ENCODE results near the gene DEXI. TPM values are rescaled to one million over a fixed set of nuclear protein-coding genes. Genes with fewer than 3 reads are reported as not detected.

DEXI gene
- total RNA-seq, 1 donor from 2014 or later, result 36.3 TPM

- Histone ChIP-seq H3K27me3 (no peaks in the 10 kb centered on the region), H3K4me3 (no peak overlapping the region), H3K36me3 (peaks cover 20% of the 10 kb centered on the region), H3K27ac (no peak overlapping the region), H3K4me1 (peaks cover 18% of the 10 kb centered on the region), H3K9me3 (no peaks in the 10 kb centered on the region)
- TF ChIP-seq CTCF (IDR thresholded peaks at IDR 0.05), result no peak
- intact Hi-C loops (cut with DNase I), result loop anchor here (10.0 kb wide), 1 partner anchor 152 kb away; no protein-coding TSS in a partner anchor
- ATAC-seq (no peak), DNase-seq (no peak)
These were observed 25.7 kb downstream of the DEXI start for GRCh38 chr16:10916534-10916933.

GRCh38 chr16:10911267-10911666 lies 31.0 kb downstream of the DEXI start:
- intact Hi-C loops (cut with DNase I), result loop anchor here (10.0 kb wide), 1 partner anchor 146 kb away; no protein-coding TSS in a partner anchor
- DNase-seq (no peak), ATAC-seq (no peak)
- Histone ChIP-seq H3K27ac (no peak overlapping the region), H3K4me3 (no peak overlapping the region), H3K27me3 (no peaks in the 10 kb centered on the region), H3K4me1 (no peaks in the 10 kb centered on the region), H3K9me3 (no peaks in the 10 kb centered on the region), H3K36me3 (peaks cover 27% of the 10 kb centered on the region)
- TF ChIP-seq CTCF (IDR thresholded peaks at IDR 0.05), result no peak

GRCh38 chr16:10907757-10908045 lies 34.6 kb downstream of the DEXI start:
- intact Hi-C loops (cut with DNase I), result no loop called here
- TF ChIP-seq CTCF (IDR thresholded peaks at IDR 0.05), result no peak
- H3K27ac ChIP-seq, result no peak overlapping the region
- H3K4me1 ChIP-seq, result no peaks in the 10 kb centered on the region
- peaks cover 49% of the 10 kb centered on the region for H3K36me3 ChIP-seq
- no peaks in the 10 kb centered on the region for H3K27me3 ChIP-seq
- H3K4me3 ChIP-seq, result no peak overlapping the region
- ATAC-seq (no peak), DNase-seq (no peak)
- no peaks in the 10 kb centered on the region for H3K9me3 ChIP-seq

GRCh38 chr16:10906914-10907756 lies 35.1 kb downstream of the DEXI start:
- Histone ChIP-seq H3K4me3 (no peak overlapping the region), H3K36me3 (peaks cover 54% of the 10 kb centered on the region), H3K27me3 (no peaks in the 10 kb centered on the region), H3K27ac (no peak overlapping the region), H3K9me3 (no peaks in the 10 kb centered on the region), H3K4me1 (no peaks in the 10 kb centered on the region)
- TF ChIP-seq CTCF (IDR thresholded peaks at IDR 0.05), result no peak
- DNase-seq (peak; percentile 84), ATAC-seq (peak; percentile 76)
- intact Hi-C loops (cut with DNase I), result no loop called here

GRCh38 chr16:10906482-10906881 lies 35.8 kb downstream of the DEXI start:
- intact Hi-C loops (cut with DNase I), result no loop called here
- Histone ChIP-seq H3K36me3 (peaks cover 60% of the 10 kb centered on the region), H3K9me3 (no peaks in the 10 kb centered on the region), H3K4me3 (no peak overlapping the region), H3K27me3 (no peaks in the 10 kb centered on the region), H3K4me1 (no peaks in the 10 kb centered on the region), H3K27ac (no peak overlapping the region)
- DNase-seq, result no peak
- peak; percentile 7 for ATAC-seq
- no peak for TF ChIP-seq CTCF (IDR thresholded peaks at IDR 0.05)

Measured in upper lobe of right lung (tissue), 1 donor.